Left lobe of liver (tissue), 2 donors: Measurements from ENCODE around the gene FZD2. TPM values are rescaled to one million over a fixed set of nuclear protein-coding genes. Genes with fewer than 3 reads are reported as not detected.
A peak's percentile ranks its signal among the peaks of the same experiment; 100 is the strongest.
"Not testable (repeated sequence)": the region's sequence is repeated elsewhere in the genome, so short reads cannot be mapped to it uniquely, and the experiment has no call there.

Experiments used
- ATAC-seq: fragments of 200-7000 bp; cut with Tn5 transposase; one replicate; pipeline ENCODE4 v1.9.1; 2020; ENCODE audit warnings: mild to moderate bottlenecking, moderate library complexity
- DNase-seq: peaks from one replicate; pipeline ENCODE4 v3.0.0-alpha.2; 2020; ENCODE audit warnings: low spot score
- total RNA-seq: library from RNA; stranded (reverse); gene quantifications from one replicate; pipeline ENCODE4 v1.2.1, GENCODE V29; 2021
- donor health status: DM: no; HTN: no; CAD: no; lungs with moderate emphysema.
- donor health status: DM: no; HTN: yes; CAD: no.

Gene FZD2
- total RNA-seq: 0.18 TPM

DNA sequence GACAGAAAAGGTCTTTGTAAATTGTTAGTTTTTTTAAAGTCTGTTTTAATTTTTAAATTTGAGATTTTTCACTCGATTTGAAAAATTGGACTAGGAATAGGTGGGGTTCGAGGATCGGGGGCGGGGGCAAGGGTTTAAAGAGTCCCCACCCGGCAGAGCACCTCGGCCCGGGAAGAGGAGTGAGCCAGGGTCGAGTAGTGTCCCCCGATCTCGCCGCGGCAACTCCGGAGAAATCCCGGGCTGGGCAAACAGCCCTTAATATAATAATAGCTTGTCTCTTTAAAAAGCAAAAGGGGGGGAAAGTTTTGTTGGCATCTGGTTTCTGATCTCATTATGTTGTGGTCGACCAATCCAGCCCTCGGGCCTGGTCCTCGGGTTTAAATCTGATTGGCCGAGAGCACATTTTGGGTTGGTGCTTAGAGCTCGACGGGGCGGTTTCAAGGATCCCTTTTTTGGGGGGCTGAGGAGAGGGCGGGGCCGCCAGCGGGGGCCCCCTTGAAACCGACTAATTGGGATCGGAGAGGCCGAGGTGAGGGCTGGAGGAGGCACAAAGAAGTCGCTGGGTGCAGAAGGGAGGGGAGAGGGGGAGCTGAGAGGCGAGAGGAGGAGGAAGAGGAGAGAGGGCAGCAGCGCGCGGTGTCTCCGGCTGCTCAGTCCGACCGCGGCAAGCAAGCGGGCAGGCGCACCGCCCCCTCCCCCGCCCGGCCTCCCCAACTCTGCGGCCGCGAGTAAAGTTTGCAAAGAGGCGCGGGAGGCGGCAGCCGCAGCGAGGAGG lies at the start of gene FZD2:
TSS of gene FZD2 (plus strand) at position 653 of the 775 bp plus-strand sequence. CDS start 205 bp downstream, outside the sequence.
- ATAC-seq (peak; percentile 66), DNase-seq (no peak)

DNA sequence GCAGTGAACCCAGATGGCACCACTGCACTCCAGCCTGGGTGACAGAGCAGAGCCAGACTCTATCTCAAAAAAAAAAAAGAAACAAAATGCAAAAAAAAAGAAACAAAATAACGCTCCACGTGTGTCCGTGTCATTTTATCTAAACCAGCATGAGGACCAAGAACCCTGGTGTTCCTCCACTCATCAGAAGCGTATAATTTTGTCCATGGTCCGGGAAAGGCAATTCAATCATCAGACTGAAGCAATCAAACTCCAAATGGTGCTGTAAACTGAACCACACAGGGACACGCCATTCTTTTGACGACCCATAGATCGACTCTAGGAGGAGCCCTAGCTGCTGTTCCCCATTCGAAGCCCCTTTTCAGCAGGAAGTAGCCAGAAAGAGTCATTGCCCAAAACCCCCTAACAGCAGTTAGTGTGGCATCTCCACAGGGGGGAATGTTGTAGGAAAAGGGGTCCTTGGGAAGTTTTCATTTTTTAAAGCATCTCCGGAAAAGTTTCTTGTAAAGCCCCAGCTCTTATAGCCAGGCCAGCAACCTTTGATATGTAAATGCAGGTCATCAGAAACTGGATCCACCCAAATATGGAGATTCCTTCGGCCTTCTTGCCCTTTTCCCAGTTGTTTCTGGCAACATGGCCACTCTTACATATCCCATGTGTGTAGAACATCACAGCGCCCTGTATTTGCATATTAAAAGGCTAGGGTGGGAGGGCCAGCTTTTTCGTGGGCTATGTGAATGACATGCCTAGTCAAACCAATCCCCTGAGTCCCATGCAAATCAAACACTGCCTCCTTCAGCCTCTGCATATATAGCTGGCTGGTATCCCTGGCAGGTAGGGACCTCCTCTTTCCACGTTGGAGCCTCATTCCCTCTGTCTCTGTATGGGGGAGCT lies 45.8 kb upstream of the FZD2 start:
- DNase-seq: peak; percentile 23

DNA sequence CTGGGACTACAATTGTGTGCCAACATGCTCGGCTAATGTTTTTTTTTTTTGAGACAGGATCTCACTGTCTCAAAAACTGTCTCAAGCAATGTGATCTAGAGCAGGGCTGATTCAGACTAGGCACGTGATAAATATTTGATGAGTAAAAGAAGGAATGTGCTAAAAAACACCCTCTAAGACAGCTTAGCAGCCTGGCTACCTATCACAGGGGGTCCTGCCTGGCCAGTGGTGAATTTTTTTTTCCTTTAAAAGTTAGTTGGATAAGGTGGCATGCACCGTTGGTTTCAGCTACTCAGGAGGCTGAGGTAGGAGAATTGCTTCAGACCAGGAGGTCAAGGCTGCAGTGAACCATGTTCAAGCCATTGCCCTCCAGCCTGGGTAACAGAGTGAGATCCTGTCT lies 39.3 kb upstream of the FZD2 start:
- DNase-seq: no peak

More for the DNA sequence above, 45.8 kb upstream of the FZD2 start:
- ATAC-seq: not testable (repeated sequence)

DNA sequence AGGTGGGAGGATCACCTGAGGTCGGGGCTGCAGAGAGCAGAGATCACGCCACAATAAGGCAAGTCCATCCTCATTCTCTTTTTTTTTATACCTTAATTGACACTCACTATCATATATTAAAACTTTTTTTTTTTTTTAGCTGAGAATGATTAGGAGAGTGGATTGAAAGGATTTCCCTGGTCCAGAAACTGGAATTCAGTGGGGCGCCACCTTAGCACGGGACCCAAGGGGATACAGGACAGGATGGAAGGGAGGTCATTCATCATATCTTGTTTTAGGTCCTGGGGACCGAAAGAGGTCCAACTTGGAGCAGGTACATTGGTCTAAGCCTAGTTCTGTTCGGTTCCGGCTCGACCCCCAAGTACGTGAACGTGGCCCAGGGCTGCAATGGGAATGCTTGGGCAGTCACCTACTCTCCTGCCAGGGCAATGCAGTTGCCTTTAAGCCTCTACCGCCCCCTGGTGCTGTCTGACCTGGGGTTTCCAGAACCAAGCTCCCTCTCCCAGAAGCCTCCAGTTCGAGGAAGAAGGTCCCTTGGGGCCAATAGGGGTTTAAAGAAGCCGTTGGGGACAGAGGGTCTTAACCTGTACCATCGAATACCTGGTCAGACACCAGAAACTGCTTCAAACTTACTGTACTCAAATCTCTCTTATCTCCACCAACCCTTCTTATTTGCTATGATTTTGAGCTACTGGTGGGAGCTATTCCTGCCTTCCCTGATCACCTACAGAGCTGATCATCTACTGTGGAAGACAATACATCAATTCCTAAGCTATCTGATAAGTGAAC lies 34.2 kb upstream of the FZD2 start:
- DNase-seq (peak; percentile 64), ATAC-seq (peak; percentile 94)

More for the DNA sequence above, 39.3 kb upstream of the FZD2 start:
- no peak for ATAC-seq

DNA sequence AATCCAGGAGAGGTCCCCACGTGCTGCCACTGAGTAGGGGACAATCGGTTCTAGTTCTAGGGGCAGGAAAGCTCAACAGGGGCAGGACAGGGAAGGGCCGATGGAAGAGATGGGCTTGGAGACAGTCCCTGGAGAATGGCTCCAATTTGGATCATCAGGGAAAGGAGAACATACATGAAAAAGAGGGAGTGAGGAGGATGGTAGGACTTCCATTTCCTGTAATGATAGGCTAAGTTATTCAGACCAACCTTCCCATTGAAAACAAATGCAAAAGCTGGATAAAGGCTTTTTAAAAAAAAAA lies 33.7 kb upstream of the FZD2 start:
- ATAC-seq (no peak), DNase-seq (no peak)

DNA sequence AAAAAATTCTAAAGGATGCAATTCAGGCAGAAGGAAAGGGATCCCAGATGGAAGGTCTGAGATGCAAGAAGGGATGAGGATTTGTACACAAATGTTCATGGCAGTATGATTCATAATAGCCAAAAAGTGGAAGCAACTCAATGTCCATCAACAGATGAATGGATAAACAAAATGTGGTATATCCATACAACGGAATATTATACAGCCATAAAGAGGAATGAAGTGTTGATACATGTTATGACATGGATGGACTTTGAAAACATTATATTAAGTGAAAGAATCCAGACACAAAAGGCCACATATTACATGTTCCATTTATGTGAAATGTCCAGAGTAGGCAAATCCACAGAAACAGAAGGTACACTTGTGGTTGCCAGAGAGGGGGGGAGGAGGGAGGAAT lies 30.2 kb upstream of the FZD2 start:
- no peak for ATAC-seq
- no peak for DNase-seq

DNA sequence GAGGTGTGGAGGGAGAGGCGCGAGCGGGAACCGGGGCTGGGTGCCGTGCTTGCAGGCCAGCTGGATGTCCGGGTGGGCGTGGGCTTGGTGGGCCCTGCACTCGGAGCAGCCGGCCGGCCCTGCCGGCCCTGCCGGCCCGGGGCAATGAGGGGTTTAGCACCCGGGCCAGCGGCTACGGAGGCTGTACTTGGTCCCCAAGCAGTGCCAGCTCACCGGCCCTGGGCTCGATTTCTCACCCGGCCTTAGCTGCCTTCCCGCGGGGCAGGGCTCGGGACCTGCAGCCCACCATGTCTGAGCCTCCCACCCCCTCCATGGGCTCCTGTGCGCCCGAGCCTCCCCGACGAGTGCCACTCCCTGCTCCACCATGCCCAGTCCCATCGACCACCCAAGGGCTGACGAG lies 29.3 kb upstream of the FZD2 start:
- no peak for DNase-seq
- ATAC-seq: no peak

DNA sequence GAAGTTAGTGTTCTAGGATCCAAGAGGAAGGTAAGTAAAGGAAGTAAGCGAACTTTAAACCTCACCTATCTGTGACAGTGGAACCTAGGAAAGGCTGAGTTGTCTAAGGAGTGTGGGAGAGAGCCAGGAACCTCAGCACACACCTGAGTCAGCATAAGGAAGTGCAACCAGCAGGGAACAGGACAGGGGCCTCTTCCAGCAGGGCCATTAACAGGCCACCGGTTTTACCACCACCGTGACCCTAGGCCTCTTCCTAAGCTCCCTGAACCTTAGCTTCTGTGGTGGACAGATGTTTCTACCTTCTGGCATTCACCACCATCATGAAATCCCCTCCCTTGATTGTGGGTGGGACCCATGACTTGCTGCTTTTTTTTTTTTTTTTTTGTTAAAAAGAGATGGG lies 27.4 kb upstream of the FZD2 start:
- DNase-seq (no peak), ATAC-seq (no peak)

DNA sequence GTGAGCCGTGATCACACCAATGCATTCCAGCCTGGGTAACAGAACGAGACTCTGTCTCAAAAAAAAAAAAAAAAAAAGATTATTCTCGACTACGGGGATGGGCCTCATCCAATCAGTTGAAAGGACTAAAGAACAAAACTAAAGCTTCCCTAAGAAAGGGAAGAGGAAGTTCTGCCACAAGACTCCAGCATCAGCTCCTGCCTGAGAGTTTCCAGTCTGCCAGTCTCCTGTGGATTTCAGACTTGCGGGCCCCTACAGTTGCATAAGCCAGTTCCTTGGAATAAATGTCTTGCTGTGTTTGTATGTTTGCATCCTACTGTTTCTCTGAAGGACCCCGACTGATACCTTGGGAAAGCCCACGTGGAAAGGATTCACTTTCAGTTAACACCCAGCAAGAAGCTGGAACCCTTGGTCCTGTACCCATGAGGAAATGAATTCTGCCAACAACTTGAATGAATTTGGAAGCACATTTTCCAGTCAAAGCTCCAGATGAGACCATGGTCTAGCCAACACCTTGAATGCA lies 26.3 kb upstream of the FZD2 start:
- ATAC-seq (no peak), DNase-seq (no peak)

DNA sequence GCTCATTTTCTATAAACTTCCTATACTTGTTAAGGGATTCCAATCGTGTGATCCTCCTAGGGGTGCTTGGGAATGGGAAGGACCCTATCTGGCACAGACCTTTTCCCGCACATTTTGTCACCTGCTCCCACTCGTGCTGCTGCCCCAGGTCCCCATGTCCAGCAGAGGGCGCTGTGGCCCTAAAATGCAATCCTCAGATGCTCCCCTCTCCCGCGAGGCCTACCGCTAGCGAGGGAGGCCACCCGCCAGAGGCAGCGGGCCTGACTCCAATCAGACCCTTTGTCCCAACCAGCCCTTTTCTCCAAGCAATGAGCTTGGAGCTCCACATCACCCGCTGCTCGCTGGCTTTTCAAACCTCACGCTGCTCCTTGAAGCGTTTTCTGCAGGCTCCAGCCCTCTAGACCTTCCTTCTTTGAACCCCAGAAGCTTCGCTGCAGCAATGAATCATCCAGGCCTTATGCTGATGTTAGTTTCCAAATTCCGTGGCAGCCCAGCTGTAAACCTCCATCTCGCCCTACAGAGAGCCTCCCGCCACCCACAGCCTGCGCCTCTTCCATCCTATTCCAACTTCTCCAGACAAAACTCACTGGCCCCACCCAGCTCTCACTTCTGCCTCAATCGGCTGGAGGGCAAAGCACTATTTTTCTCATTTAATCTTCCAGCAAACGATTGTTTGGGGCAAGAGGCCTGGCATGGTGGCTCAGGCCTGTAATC lies 23.6 kb upstream of the FZD2 start:
- peak; percentile 88 for ATAC-seq
- DNase-seq: peak; percentile 65

DNA sequence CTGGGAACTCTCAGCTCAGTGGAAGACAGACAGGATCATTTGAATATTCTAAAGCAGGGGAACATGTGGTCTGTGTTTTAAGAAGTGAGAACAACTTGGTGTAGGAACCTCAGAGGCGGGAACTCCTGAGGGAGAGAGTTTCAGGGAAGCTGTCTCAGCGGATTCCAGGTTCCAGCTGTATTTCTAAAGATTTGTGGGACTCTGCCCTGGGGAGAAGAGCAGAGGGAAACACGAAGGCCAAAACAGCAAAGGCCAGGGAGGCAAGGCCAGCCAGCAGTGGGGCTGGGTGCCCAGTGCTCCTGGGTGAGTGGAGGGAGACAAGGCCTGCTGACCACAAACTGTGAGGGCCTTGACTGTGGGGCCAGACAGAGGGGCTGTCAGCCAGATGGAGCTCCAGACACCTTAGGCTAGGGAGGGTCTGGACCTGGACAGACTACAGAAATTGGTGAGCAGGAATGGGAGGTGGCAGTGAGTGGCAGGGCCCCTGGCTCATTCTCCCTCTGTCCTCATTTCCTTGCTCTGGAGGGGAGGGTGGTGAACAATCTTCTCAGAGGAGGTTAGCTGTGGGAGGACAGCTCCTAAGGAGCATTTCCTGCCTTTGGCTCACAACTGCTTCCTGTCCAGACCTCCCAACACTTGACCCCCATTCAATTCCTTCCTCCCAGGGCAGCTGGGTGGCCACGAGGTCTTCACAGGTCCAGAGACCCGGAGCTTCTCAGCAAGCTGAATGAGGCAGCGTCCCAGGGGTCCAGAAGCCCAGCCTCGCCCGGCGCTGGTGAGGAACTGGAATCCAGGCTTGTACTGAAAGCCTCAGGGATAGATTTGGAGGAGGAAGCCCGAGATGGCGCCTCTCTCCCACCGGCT lies 21.0 kb upstream of the FZD2 start:
- ATAC-seq: no peak
- no peak for DNase-seq

DNA sequence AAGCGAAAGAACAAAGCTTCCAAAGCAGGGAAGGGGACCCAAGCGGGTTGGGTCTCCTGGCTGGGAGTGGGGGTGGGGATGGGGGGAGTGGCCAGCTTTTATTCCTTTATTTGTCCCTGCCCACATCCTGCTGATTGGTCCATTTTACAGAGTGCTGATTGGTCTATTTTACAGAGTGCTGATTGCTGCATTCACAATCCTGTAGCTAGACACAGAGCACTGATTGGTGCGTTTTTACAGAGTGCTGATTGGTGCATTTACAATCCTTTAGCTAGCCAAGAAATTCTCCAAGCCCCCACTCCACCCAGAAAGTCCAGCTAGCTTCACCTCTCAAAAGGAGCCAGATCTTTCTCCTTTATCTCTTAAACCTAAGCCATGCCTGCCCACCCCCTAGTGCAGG lies 19.4 kb upstream of the FZD2 start:
- ATAC-seq, DNase-seq: not testable (repeated sequence)

DNA sequence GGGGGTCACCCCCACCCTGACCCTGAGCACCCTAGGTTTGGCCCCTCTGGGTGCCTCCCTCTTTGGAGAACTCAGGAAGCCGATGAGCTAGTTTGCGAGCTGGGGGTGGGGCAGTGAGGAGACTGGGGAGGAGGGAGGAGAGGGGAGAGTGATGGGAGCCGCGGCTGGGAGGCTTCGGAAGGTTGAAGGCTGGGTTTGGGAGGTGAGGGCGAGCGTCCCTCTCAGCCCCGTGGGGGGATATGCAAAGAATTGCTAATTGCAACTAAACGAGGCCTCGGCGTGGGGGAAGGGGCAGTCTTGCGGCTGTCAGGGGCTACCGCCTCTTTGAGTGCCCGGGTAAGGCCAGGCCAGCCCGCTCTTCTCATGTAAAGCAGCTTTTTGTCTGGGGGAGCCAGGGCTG lies 17.6 kb upstream of the FZD2 start:
- DNase-seq (no peak), ATAC-seq (no peak)

DNA sequence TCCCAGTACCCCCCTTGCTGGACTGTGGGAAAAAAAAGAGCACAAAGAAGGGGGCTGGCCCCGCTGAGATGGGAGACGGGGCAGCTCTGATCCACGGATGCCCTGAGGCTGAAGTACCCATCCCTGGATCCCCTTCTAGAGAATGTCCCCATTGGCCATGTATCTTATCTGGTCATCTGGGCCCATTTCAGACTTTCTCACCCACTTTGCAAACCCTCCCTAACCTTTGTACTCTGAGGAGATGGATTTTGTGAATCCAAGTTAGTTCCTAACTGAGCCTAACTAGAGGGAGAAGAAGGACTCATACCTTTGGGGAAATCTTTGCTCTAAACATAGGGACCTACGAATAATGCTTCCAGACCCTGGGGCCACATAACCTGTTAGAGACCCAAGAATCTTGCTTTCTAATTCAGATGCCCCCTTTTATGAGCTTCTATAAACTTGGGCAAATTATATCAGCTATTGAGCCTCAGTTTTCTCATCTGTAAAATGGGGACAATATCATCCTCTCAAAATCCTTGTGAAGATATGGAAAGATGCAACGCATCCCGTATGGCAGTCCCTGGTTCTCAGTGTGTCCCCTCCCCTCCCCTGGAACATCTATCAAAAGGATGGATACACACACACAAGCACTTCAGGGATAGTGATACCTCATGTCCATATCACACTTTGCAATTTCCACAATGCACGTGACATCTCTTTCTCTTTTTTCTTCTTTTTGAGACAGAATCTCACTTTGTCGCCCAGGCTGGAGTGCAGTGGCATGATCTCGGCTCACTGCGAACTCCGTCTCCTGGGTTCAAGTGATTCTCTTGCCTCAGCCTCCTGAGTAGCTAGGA lies 16.8 kb upstream of the FZD2 start:
- ATAC-seq (no peak), DNase-seq (no peak)

DNA sequence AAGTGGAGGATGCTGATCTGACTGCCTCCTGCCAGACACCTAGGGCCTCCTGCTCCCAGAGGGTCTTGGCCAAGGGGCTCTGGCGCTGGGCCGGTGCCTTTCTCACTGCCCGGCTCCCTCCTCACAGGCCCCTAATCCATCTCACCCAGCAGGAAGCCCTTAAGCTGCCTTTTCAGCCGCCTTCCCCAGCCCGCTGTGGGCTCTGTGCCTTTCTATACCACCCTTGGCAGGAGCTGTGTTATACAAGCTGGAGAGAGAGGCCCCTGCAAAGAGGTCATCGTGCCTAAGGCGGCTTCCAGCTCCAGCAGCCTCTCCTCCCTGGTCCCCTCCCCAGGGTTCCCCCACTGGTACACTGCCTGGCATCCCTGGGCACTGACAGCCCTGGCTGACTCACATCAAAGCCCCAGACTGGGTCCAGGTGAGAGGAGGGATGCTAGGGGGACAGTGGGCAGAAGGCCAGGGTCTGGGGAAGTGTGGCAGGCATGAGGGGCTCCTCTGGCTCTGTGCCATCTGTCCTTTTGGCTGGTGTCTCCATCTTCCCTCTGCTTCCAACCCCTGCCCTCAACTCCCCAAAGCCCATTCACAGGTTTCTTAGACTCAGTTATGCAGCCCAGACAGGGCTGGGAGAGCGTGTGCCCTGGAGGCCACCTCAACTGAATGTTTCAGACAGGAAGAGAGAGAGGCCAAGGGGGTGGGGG lies 15.3 kb upstream of the FZD2 start:
- ATAC-seq: no peak
- DNase-seq: no peak

DNA sequence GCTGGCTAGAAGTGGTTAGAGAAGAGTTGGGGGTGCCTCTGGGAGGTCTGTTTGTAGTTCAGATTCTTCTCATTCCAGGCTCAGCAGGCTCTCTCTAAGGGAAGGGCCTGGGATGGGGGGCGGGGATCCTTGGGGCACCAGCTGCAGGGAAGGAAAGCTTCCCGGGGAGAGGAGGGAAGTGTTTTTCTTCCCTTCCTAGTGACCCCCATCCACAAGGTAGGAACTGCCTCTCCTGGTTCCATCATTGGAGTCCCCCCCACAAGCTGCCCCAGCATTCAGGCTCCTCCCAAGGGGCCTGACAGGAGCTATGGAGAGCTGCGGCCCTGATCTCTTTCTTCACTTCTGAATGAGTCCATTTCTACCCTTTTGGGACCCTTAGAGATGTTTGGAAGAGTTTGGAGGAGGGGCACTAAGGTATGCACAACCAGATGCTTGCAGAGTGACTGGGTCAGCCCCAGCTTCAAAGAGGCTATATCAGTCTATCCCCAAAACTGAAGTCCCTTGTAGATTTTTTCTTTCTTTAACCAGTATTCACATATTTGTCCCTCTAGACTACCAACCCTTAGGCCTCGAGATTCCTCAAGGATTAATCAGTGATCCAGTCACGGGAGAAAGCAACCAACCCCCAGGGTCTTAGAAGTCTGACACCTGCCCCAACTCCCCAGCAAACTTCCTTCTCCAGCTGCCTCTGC lies 13.9 kb upstream of the FZD2 start:
- no peak for ATAC-seq
- no peak for DNase-seq

DNA sequence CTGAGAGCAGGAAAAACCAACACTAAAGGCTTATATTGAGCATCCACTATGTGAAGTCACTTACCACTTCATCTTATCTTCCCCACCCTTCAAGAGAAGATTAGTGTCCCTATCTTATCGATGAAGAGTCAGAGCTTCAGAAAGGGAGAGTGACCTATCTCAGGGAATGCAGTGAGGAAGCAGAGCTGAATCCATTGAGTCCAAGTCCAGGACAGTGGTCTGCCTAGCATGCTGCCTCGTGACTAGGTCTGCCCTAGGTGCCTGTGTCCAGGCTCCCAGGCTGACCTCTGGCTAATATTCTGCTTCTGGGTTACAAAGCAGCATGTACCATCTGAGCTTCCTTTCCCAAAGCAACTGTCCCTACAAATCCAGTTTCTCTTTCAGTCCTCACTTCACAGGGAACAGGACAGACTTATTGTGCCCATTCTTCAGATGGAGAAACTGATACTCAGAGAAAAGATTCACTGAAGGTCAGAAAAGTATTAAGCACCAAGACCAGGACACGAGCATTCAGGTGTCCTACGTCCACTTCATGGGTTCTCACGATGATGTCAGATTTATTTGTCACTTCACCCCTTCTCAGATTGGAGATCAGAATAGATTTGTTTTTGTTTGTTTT lies 13.3 kb upstream of the FZD2 start:
- DNase-seq (no peak), ATAC-seq (no peak)
